Natural killer cell (primary cell): Measurements from ENCODE around the gene RAB3IL1. TPM values are rescaled to one million over a fixed set of nuclear protein-coding genes. Genes with fewer than 3 reads are reported as not detected.

Experiments
- ATAC-seq, 3 donors: fragments of 150-1000 bp in 2 of 3; fragments of 200-7000 bp in 1 of 3; cut with Tn5 transposase; 1 replicate in 1 of 3; 2 replicates in 2 of 3; pipeline ENCODE4 v1.10.0; 2021; ENCODE audit warnings: mild to moderate bottlenecking in 2 of 3, moderate library complexity in 2 of 3
- DNase-seq, 2 donors: peaks; one replicate each; pipeline versions ENCODE4 v3.0.0 to v3.0.0-alpha.2; 2013 to 2021; ENCODE audit warnings: mixed read lengths in 1 of 2
- H3K27ac ChIP-seq: one replicate; pipeline ENCODE4 v1.5.1; 2013; ENCODE audit warnings: mild to moderate bottlenecking, low read length
- H3K27me3 ChIP-seq: one replicate; pipeline ENCODE4 v1.6.1; 2013; ENCODE audit warnings: low read length; ENCODE audit not compliant: control insufficient read depth, insufficient read depth
- H3K36me3 ChIP-seq: one replicate; pipeline ENCODE4 v1.6.1; 2013; ENCODE audit warnings: low read length; ENCODE audit not compliant: control insufficient read depth, insufficient read depth
- H3K4me1 ChIP-seq: one replicate; pipeline ENCODE4 v1.6.1; 2013; ENCODE audit warnings: low read length; ENCODE audit not compliant: control insufficient read depth, insufficient read depth
- H3K4me3 ChIP-seq: one replicate; pipeline ENCODE4 v1.5.1; 2013; ENCODE audit warnings: low read length
- H3K9me3 ChIP-seq: one replicate; pipeline ENCODE4 v1.6.1; 2013; ENCODE audit warnings: low read length; ENCODE audit not compliant: control insufficient read depth, insufficient read depth
- H3K27ac Mint-ChIP-seq, 2 donors: one replicate each; pipeline ENCODE4 v1.8.0; 2022; ENCODE audit warnings: mild to moderate bottlenecking in 2 of 2, mixed read lengths in 2 of 2, moderate library complexity in 1 of 2
- H3K27me3 Mint-ChIP-seq, 2 donors: one replicate each; pipeline ENCODE4 v1.8.0; 2022; ENCODE audit warnings: low read depth in 2 of 2, mixed read lengths in 2 of 2
- H3K36me3 Mint-ChIP-seq: one replicate; pipeline ENCODE4 v1.8.0; 2022; ENCODE audit warnings: mixed read lengths
- H3K4me1 Mint-ChIP-seq, 2 donors: one replicate each; pipeline ENCODE4 v1.8.0; 2022; ENCODE audit warnings: mixed read lengths in 2 of 2
- H3K4me3 Mint-ChIP-seq: one replicate; pipeline ENCODE4 v1.8.0; 2022; ENCODE audit warnings: mild to moderate bottlenecking, moderate library complexity, mixed read lengths
- H3K9me3 Mint-ChIP-seq, 2 donors: one replicate each; pipeline ENCODE4 v1.8.0; 2022; ENCODE audit warnings: mixed read lengths in 2 of 2
- WGBS: methylation state at CpG from one replicate; pipeline ENCODE4 v1.1.7; 2013; ENCODE audit warnings: missing lambda C conversion rate; ENCODE audit not compliant: insufficient coverage; 5-methylcytosine and 5-hydroxymethylcytosine counted together
- intact Hi-C: fragments of 100-400 bp; cut with micrococcal nuclease; formaldehyde crosslinking; loops from one replicate; pipeline ENCODE4 v1.14.2; 2022
- total RNA-seq, 4 donors: library from RNA; stranded (reverse); fragments of 120-200 nt in 1 of 4; gene quantifications; one replicate each; pipeline versions ENCODE4 v1.2.3 to v1.2.4, GENCODE V29; 2013 to 2022
- TF ChIP-seq, protein P1 (sequence below): fragments of 200-600 bp; IDR thresholded peaks from one replicate; pipeline ENCODE4 v1.8.0; 2022; ENCODE audit warnings: antibody characterized with exemption

Gene RAB3IL1
- total RNA-seq, 3 donors from 2014 or later (not counting 1 experiment from before 2014, with no cell fraction given) = not detected

DNA sequence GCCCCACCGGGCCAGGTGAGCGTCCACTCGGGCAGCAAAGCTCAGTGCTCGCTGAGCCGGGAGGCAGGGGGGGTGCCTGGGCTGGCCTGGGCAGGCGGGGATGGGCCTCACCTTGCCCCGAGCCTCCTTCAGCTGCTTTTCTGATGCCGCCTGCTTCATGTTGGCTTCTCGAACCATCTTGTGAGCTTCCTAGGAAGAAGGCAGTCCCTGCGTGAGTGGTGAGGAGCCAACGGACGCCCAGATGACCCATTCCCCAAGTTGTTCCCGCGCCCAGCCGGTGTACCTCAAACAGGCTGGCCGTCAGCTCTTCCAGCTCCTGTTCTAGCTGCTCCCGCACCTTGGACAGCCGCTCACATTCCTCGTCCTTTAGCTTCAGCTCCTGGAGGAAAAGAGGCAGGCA lies 10.1 kb downstream of the RAB3IL1 start:
- Histone ChIP-seq H3K4me1 (no peaks in the 10 kb centered on the region), H3K27me3 (no peaks in the 10 kb centered on the region), H3K4me3 (no peak overlapping the region), H3K36me3 (no peaks in the 10 kb centered on the region), H3K27ac (no peak overlapping the region), H3K9me3 (no peaks in the 10 kb centered on the region)
- no peak for DNase-seq
- Mint-ChIP-seq H3K9me3 (no peaks in the 10 kb centered on the region), H3K27me3 (peaks cover 0 to 4% of the 10 kb centered on the region in 2 donors), H3K4me1 (peaks cover 0 to under 1% of the 10 kb centered on the region in 2 donors), H3K36me3 (no peaks in the 10 kb centered on the region), H3K27ac (no peak overlapping the region), H3K4me3 (no peak overlapping the region)
- intact Hi-C loops = no loop called here
- TF ChIP-seq, protein P1, sequence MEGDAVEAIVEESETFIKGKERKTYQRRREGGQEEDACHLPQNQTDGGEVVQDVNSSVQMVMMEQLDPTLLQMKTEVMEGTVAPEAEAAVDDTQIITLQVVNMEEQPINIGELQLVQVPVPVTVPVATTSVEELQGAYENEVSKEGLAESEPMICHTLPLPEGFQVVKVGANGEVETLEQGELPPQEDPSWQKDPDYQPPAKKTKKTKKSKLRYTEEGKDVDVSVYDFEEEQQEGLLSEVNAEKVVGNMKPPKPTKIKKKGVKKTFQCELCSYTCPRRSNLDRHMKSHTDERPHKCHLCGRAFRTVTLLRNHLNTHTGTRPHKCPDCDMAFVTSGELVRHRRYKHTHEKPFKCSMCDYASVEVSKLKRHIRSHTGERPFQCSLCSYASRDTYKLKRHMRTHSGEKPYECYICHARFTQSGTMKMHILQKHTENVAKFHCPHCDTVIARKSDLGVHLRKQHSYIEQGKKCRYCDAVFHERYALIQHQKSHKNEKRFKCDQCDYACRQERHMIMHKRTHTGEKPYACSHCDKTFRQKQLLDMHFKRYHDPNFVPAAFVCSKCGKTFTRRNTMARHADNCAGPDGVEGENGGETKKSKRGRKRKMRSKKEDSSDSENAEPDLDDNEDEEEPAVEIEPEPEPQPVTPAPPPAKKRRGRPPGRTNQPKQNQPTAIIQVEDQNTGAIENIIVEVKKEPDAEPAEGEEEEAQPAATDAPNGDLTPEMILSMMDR = no peak
- ATAC-seq = no peak
- 93% methylated on average over 19 of the region's 19 CpGs for WGBS

DNA sequence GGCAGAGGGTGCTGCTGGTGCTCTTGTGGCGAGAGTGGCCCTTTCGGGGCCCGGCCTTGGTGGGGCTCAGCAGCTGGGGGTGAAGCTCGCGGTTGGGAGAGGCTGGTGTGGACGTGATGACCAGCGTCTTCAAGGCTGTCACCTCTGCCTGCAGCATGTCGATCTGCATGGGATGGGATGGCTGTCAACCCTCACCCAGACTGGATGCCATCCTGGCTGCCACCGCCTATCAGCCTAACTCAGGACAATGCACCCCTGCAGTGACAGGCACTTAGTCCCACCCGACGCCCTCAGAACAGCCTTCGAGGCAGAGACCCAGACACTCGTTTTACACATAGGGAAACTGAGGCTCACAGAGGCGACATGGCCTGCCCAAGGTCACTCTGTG lies 10.8 kb downstream of the RAB3IL1 start:
- ATAC-seq (no peak), DNase-seq (no peak)
- Mint-ChIP-seq H3K27ac (no peak overlapping the region), H3K9me3 (no peaks in the 10 kb centered on the region), H3K27me3 (peaks cover 0 to 3% of the 10 kb centered on the region in 2 donors), H3K4me1 (no peaks in the 10 kb centered on the region), H3K36me3 (no peaks in the 10 kb centered on the region), H3K4me3 (no peak overlapping the region)
- Histone ChIP-seq H3K36me3 (no peaks in the 10 kb centered on the region), H3K27me3 (no peaks in the 10 kb centered on the region), H3K4me3 (no peak overlapping the region), H3K9me3 (no peaks in the 10 kb centered on the region), H3K27ac (no peak overlapping the region), H3K4me1 (no peaks in the 10 kb centered on the region)
- intact Hi-C loops = no loop called here
- 78% methylated on average over 14 of the region's 14 CpGs for whole genome bisulfite sequencing
- TF ChIP-seq, protein P1 = no peak

DNA sequence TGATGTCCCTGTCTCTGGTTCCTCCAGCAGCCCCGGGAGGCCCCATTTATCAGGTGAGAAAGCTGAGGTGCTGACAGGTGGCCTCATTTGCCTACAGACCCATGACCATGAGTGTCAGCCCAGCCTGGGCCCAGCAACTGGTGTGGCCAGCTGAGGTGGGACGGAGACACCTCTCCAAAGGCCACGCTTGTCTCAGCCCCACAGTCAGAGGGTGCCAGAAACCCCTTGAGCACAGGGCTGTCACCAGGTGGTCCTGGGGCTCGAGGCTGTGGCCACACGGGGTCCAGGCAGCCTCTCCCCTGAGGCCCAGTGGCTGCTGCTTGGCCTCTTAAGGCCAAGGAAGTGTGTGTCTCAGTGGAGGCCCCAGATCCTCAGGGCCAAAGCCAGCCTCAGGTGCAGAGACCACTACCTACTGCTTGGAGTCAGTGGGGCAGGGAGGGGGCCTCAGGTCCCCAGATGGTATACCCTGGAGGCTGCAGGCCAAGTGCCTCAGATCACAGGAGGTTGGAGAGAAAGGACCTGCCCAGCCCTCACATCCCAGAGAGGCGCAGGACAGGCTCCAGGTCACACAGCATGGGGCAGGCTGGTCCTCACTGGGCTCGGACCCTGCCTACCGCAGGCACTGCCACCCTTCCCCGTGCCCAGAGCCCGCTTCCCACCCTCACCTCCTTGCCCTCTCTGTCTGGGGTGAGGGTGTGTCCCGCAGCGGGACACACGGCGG lies 11.4 kb downstream of the RAB3IL1 start:
- intact Hi-C loops = no loop called here
- no peak overlapping the region for H3K4me3 Mint-ChIP-seq
- Histone ChIP-seq H3K36me3 (no peaks in the 10 kb centered on the region), H3K4me3 (no peak overlapping the region), H3K4me1 (no peaks in the 10 kb centered on the region), H3K27me3 (no peaks in the 10 kb centered on the region), H3K27ac (no peak overlapping the region), H3K9me3 (no peaks in the 10 kb centered on the region)
- no peaks in the 10 kb centered on the region for H3K36me3 Mint-ChIP-seq
- H3K9me3 Mint-ChIP-seq = no peaks in the 10 kb centered on the region
- DNase-seq (no peak), ATAC-seq (no peak)
- H3K4me1 Mint-ChIP-seq = no peaks in the 10 kb centered on the region
- 89% methylated on average over 14 of the region's 14 CpGs for WGBS
- TF ChIP-seq, protein P1 = no peak
- no peak overlapping the region for H3K27ac Mint-ChIP-seq
- H3K27me3 Mint-ChIP-seq = peaks cover 0 to 3% of the 10 kb centered on the region in 2 donors
